ENCODE measurements around the gene PRSS36.

- TF ChIP-seq CTCF (conservative IDR thresholded peaks at IDR 0.05) (no peak), ZFX (IDR thresholded peaks at IDR 0.05) (no peak)
These were observed 19.5 kb downstream of the PRSS36 start for GRCh38 chr16:31130336-31130891.
